GM21737 (cell line): ENCODE results near the gene PKN1.
"Not testable (repeated sequence)": the region's sequence is repeated elsewhere in the genome, so short reads cannot be mapped to it uniquely, and the experiment has no call there.

ENCODE experiments used
- ATAC-seq: cut with Tn5 transposase; IDR thresholded peaks from one replicate; pipeline ENCODE4 v1.9.1; 2021; ENCODE audit warnings: mild to moderate bottlenecking, moderate library complexity; ENCODE audit not compliant: unreplicated experiment

PKN1 gene

GRCh38 chr19:14432791-14433553, at the start of gene PKN1:
TSS of gene PKN1 (plus strand) at chr19:14433306. CDS start at chr19:14433522, 216 bp downstream.
- peak; percentile 48 for ATAC-seq

GRCh38 chr19:14383661-14384555, 49.2 kb upstream of the PKN1 start:
- peak; percentile 31 for ATAC-seq

- no peak for ATAC-seq
Measured at GRCh38 chr19:14385492-14385891, 47.6 kb upstream of the PKN1 start.

GRCh38 chr19:14390548-14390947, 42.6 kb upstream of the PKN1 start:
- no peak for ATAC-seq

- no peak for ATAC-seq
Measured at GRCh38 chr19:14391156-14391821, 41.8 kb upstream of the PKN1 start.

- ATAC-seq = no peak
Measured at GRCh38 chr19:14393329-14393728, 39.8 kb upstream of the PKN1 start.

GRCh38 chr19:14394167-14394566, 38.9 kb upstream of the PKN1 start:
- no peak for ATAC-seq

- no peak for ATAC-seq
Measured at GRCh38 chr19:14395262-14395661, 37.8 kb upstream of the PKN1 start.

GRCh38 chr19:14395710-14396336, 37.3 kb upstream of the PKN1 start:
- no peak for ATAC-seq

GRCh38 chr19:14396730-14397129, 36.4 kb upstream of the PKN1 start:
- not testable (repeated sequence) for ATAC-seq

GRCh38 chr19:14397168-14397567, 35.9 kb upstream of the PKN1 start:
- not testable (repeated sequence) for ATAC-seq

GRCh38 chr19:14400951-14401431, 32.1 kb upstream of the PKN1 start:
- no peak for ATAC-seq

- no peak for ATAC-seq
Measured at GRCh38 chr19:14401468-14402195, 31.5 kb upstream of the PKN1 start.

GRCh38 chr19:14402332-14403144, 30.6 kb upstream of the PKN1 start:
- ATAC-seq = no peak

GRCh38 chr19:14403145-14403930, 29.8 kb upstream of the PKN1 start:
- ATAC-seq = not testable (repeated sequence)

- ATAC-seq = no peak
Measured at GRCh38 chr19:14404312-14404711, 28.8 kb upstream of the PKN1 start.

- no peak for ATAC-seq
Measured at GRCh38 chr19:14405380-14405757, 27.7 kb upstream of the PKN1 start.
